MM.1S (cell line): ENCODE results near the gene PDIK1L.

Experiments used
- DNase-seq: peaks from one replicate; pipeline ENCODE4 v3.0.0-alpha.2; 2015
- H2AFZ ChIP-seq: fragments of 300-600 bp; sonication (generic); 2 replicates; pipeline ENCODE4 v1.6.0; 2016; ENCODE audit warnings: antibody characterized with exemption, low read length
- H3F3A ChIP-seq: fragments of 300-600 bp; sonication (generic); 2 replicates; pipeline ENCODE4 v1.6.1; 2016; ENCODE audit warnings: mild to moderate bottlenecking, antibody characterized with exemption, low read length, moderate library complexity, mixed read lengths; ENCODE audit not compliant: insufficient read depth
- H3K27ac ChIP-seq: fragments of 300-600 bp; sonication (generic); 2 replicates; pipeline ENCODE4 v1.5.1; 2016; ENCODE audit warnings: mild to moderate bottlenecking, low read length
- H3K27me3 ChIP-seq: fragments of 300-600 bp; sonication (generic); replicated peaks from 2 replicates; pipeline ENCODE4 v1.6.0; 2016; ENCODE audit warnings: low read length; ENCODE audit not compliant: insufficient read depth
- H3K36me3 ChIP-seq: fragments of 300-600 bp; sonication (generic); replicated peaks from 2 replicates; pipeline ENCODE4 v1.6.1; 2016; ENCODE audit warnings: mild to moderate bottlenecking, low read length, mixed read lengths; ENCODE audit not compliant: insufficient read depth
- H3K4me1 ChIP-seq: fragments of 300-600 bp; sonication (generic); 2 replicates; pipeline ENCODE4 v1.6.1; 2016; ENCODE audit warnings: low read length, mixed read lengths
- H3K4me2 ChIP-seq: fragments of 300-600 bp; sonication (generic); 2 replicates; pipeline ENCODE4 v1.6.0; 2016; ENCODE audit warnings: low read depth, low read length
- H3K4me3 ChIP-seq: fragments of 300-600 bp; sonication (generic); 2 replicates; pipeline ENCODE4 v1.5.1; 2016; ENCODE audit warnings: low read length, mixed read lengths
- H3K79me2 ChIP-seq: fragments of 300-600 bp; sonication (generic); 2 replicates; pipeline ENCODE4 v1.6.1; 2016; ENCODE audit warnings: mixed run types, low read length, mixed read lengths
- H3K9ac ChIP-seq: fragments of 300-600 bp; sonication (generic); 2 replicates; pipeline ENCODE4 v1.6.1; 2016; ENCODE audit warnings: low read length, mixed read lengths
- H3K9me2 ChIP-seq: fragments of 300-600 bp; sonication (generic); replicated peaks from 2 replicates; pipeline ENCODE4 v1.6.1; 2016; ENCODE audit warnings: mild to moderate bottlenecking, low read length, mixed read lengths; ENCODE audit not compliant: insufficient read depth
- H3K9me3 ChIP-seq: fragments of 300-600 bp; sonication (generic); replicated peaks from 2 replicates; pipeline ENCODE4 v1.6.1; 2016; ENCODE audit warnings: mild to moderate bottlenecking, low read length, mixed read lengths; ENCODE audit not compliant: insufficient read depth
- H4K20me1 ChIP-seq: fragments of 300-600 bp; sonication (generic); 2 replicates; pipeline ENCODE4 v1.6.1; 2016; ENCODE audit warnings: mild to moderate bottlenecking, low read length, moderate library complexity, mixed read lengths; ENCODE audit not compliant: insufficient read depth
- EZH2 ChIP-seq: fragments of 300-600 bp; sonication (generic); optimal IDR thresholded peaks from 2 replicates; pipeline ENCODE3; 2017; ENCODE audit warnings: low read depth, mild to moderate bottlenecking, antibody characterized with exemption, low read length, mixed read lengths
- EZH2phosphoT487 ChIP-seq: fragments of 300-600 bp; sonication (generic); IDR thresholded peaks from 2 replicates; pipeline ENCODE4 v1.6.1; 2018; ENCODE audit warnings: antibody characterized with exemption, low read length
- TF ChIP-seq, protein P1 (sequence below): fragments of 300-600 bp; sonication (generic); IDR thresholded peaks from 2 replicates; pipeline ENCODE4 v1.5.1; 2016; ENCODE audit warnings: antibody characterized with exemption, low read length, mixed read lengths

PDIK1L gene

DNA sequence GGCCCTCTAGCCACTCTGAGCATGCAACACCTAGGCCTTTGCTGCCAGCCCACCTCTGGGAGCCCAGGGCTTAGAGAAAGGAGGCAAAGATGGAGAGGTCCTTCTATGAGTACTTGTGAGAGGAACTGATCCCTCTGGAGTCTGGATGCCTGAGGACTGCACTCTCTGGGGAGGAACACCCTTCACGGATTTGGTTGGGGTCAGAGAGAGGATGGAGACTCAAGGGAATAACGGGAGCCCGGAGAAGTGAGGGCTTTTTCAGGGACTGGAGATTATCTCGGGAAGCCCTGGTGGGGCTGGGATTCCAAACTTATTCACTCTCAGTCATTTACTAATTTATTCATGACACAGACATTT lies 57.6 kb downstream of the PDIK1L start:
- peak overlapping the region; percentile 94; the same call in 1 of the 2 replicates for H3K4me2 ChIP-seq
- H3K36me3 ChIP-seq, result no peaks in the 10 kb centered on the region
- no peak overlapping the region for H3K27ac ChIP-seq
- H3K27me3 ChIP-seq, result no peaks in the 10 kb centered on the region; the same call in 1 of the 2 replicates
- peaks cover 14% of the 10 kb centered on the region for H3K79me2 ChIP-seq
- peak overlapping the region; percentile 94 for H2AFZ ChIP-seq
- H3K4me1 ChIP-seq, result peaks cover 6% of the 10 kb centered on the region; the same call in 1 of the 2 replicates
- no peak overlapping the region; the same call in 1 of the 2 replicates for H3K4me3 ChIP-seq
- TF ChIP-seq, protein P1, sequence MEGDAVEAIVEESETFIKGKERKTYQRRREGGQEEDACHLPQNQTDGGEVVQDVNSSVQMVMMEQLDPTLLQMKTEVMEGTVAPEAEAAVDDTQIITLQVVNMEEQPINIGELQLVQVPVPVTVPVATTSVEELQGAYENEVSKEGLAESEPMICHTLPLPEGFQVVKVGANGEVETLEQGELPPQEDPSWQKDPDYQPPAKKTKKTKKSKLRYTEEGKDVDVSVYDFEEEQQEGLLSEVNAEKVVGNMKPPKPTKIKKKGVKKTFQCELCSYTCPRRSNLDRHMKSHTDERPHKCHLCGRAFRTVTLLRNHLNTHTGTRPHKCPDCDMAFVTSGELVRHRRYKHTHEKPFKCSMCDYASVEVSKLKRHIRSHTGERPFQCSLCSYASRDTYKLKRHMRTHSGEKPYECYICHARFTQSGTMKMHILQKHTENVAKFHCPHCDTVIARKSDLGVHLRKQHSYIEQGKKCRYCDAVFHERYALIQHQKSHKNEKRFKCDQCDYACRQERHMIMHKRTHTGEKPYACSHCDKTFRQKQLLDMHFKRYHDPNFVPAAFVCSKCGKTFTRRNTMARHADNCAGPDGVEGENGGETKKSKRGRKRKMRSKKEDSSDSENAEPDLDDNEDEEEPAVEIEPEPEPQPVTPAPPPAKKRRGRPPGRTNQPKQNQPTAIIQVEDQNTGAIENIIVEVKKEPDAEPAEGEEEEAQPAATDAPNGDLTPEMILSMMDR, result no peak
- no peak for TF ChIP-seq EZH2phosphoT487
- no peak for TF ChIP-seq EZH2
- H3K9me3 ChIP-seq, result no peaks in the 10 kb centered on the region
- no peaks in the 10 kb centered on the region for H3K9me2 ChIP-seq
- no peaks in the 10 kb centered on the region for H4K20me1 ChIP-seq
- no peaks in the 10 kb centered on the region for H3F3A ChIP-seq
- no peak overlapping the region; the same call in 1 of the 2 replicates for H3K9ac ChIP-seq
- no peak for DNase-seq

DNA sequence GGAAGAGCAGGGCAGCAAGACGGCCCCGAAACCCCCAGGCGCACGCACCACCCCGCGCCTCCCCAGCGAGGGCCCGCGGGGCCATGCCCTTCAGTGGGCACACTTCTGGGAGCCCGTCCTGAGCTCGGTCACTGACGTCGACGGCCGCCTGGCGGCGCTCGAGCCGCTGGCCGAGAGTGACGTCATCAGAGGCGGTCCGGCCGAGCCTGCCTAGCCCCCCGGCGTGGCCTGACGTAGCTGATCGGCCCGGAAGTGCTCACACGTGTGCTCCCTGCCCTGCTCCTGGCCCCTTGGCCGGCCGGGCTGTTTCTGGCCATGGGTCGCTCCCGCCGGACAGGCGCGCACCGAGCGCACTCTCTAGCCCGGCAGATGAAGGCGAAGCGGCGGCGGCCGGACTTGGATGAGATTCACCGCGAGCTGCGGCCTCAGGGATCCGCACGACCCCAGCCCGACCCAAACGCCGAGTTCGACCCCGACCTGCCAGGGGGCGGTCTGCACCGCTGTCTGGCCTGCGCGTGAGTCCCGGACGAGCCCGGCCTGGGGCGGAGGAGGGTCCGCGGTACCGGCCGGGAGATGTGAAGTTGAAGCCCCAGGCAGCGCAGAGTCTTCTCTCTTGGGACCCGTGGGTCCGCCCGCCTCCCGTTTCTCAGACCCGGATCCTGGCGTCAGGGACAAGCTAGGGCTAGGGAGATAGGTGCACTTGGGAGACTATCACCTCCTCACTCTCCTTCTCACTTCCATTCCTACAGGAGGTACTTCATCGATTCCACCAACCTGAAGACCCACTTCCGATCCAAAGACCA lies 58.2 kb downstream of the PDIK1L start, which contains the start of gene ZNF593:
Gene ZNF593, plus strand, starts transcription at position 240 of the 803 bp plus-strand sequence. Its CDS starts 76 bp downstream, at position 316.
- Histone ChIP-seq H3K9ac (peak within 1 kb of the TSS; percentile 90), H3K4me2 (peak within 1 kb of the TSS; percentile 94), H3F3A (no peaks in the 10 kb centered on the region), H3K36me3 (no peaks in the 10 kb centered on the region), H3K79me2 (peaks cover 14% of the 10 kb centered on the region), H3K9me3 (no peaks in the 10 kb centered on the region), H3K4me3 (peak within 1 kb of the TSS; percentile 90), H3K4me1 (peaks cover 6% of the 10 kb centered on the region; the same call in 1 of the 2 replicates), H3K27me3 (no peaks in the 10 kb centered on the region; the same call in 1 of the 2 replicates), H3K27ac (peak within 1 kb of the TSS; percentile 30; the same call in 1 of the 2 replicates), H4K20me1 (no peaks in the 10 kb centered on the region), H3K9me2 (no peaks in the 10 kb centered on the region), H2AFZ (peak within 1 kb of the TSS; percentile 94)
- no peak for TF ChIP-seq EZH2
- TF ChIP-seq, protein P1, result peak; percentile 89
- peak; percentile 94 for DNase-seq

DNA sequence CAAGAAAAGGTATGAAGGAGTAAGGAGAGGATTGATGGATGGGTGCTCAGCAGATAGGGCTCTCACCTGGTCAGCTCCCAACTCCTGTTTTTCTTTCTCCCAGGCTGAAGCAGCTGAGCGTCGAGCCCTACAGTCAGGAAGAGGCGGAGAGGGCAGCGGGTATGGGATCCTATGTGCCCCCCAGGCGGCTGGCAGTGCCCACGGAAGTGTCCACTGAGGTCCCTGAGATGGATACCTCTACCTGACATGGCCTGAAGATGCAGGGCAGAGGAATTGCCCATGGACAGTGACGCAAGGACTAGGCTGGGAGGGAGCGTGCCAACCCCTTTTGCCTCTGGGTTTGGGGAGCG lies 58.8 kb downstream of the PDIK1L start:
- H3K9me3 ChIP-seq, result no peaks in the 10 kb centered on the region
- peaks cover 6% of the 10 kb centered on the region; the same call in 1 of the 2 replicates for H3K4me1 ChIP-seq
- H3K27me3 ChIP-seq, result no peaks in the 10 kb centered on the region; the same call in 1 of the 2 replicates
- peaks cover 14% of the 10 kb centered on the region for H3K79me2 ChIP-seq
- H3K27ac ChIP-seq, result no peak overlapping the region
- no peak for DNase-seq
- peak overlapping the region; percentile 94 for H2AFZ ChIP-seq
- peak overlapping the region; percentile 90 for H3K4me3 ChIP-seq
- H3K4me2 ChIP-seq, result peak overlapping the region; percentile 94
- no peaks in the 10 kb centered on the region for H3F3A ChIP-seq
- H3K9ac ChIP-seq, result peak overlapping the region; percentile 90
- no peaks in the 10 kb centered on the region for H3K36me3 ChIP-seq
- no peaks in the 10 kb centered on the region for H4K20me1 ChIP-seq
- H3K9me2 ChIP-seq, result no peaks in the 10 kb centered on the region
- TF ChIP-seq EZH2phosphoT487, result no peak
- TF ChIP-seq EZH2, result no peak
- TF ChIP-seq, protein P1, result no peak
